Lower leg skin (tissue), 3 donors: Measurements from ENCODE around the gene ISL2.

Experiments
- CTCF ChIP-seq, 3 donors: fragments of 450-650 bp; IDR thresholded peaks; one replicate each; pipeline ENCODE4 v1.5.1; 2016; ENCODE audit warnings: antibody characterized with exemption in 3 of 3, mild to moderate bottlenecking in 3 of 3, moderate library complexity in 2 of 3
- POLR2A ChIP-seq, 2 donors: fragments of 450-650 bp; IDR thresholded peaks; one replicate each; pipeline ENCODE4 v1.6.1; 2016 to 2017; ENCODE audit warnings: antibody characterized with exemption in 2 of 2, mild to moderate bottlenecking in 1 of 2, moderate library complexity in 1 of 2

GRCh38 chr15:76327191-76328105 lies 9.1 kb upstream of the ISL2 start:
- TF ChIP-seq POLR2A (IDR thresholded peaks at IDR 0.05): no peak
- no peak for TF ChIP-seq CTCF (IDR thresholded peaks at IDR 0.05)
